ENCODE measurements around the gene CATSPERB.
"Not testable (repeated sequence)": the region's sequence is repeated elsewhere in the genome, so short reads cannot be mapped to it uniquely, and the experiment has no call there.

The CATSPERB gene

DNA sequence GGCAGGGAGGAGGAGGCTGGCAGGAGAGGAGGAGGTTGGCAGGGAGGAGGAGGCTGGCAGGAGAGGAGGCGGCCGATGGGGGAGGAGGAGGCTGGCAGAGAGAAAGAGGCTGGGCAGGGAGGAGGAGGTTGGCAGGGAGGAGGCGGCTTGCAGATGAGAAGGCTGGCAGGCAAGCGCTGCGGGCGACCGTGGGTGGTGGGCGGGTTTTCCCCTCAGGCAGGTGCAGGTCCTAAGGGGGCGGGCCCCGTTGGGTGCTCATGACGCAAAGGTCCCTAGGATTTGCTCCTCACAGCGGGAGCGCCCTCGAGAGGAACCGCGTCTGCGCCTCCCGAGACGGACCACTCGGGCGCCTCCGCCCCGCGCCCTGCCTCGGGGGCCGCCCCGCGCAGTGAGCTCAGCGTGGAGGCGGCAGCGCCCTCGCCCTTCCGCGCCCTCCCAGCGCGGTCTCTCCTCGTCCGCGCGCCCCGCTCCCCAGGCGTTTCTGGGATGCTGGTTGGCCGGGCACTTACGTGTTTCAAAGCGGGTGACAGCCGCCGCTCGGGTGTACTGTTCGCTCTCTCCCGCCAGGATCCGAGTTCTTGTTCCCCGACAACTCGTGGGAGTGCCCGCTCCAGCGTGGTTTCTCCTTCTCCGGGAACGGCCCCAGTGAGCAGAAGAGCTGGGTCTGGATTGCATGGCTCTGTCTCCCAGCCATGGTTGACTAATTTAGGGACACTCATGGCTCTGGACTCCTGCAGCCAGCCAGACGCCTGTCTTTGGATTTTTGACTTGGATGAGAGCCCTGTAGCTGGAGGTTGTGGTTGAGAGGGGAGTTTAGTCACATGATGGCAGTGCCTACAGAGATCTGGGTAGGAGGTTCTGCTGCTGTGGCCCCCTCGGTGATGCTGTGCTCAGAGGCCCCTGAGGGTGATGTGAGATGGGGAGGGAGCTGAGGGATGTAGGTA is 157.7 kb downstream of the CATSPERB start:
- DNase-seq: peak; percentile 93

GRCh38 chr14:91573528-91573893 is 158.4 kb downstream of the CATSPERB start:
- no peak for DNase-seq

- DNase-seq: no peak
Observed at GRCh38 chr14:91570021-91570420, 161.9 kb downstream of the CATSPERB start.

- no peak for DNase-seq
Observed at GRCh38 chr14:91569301-91569700, 162.6 kb downstream of the CATSPERB start.

DNA sequence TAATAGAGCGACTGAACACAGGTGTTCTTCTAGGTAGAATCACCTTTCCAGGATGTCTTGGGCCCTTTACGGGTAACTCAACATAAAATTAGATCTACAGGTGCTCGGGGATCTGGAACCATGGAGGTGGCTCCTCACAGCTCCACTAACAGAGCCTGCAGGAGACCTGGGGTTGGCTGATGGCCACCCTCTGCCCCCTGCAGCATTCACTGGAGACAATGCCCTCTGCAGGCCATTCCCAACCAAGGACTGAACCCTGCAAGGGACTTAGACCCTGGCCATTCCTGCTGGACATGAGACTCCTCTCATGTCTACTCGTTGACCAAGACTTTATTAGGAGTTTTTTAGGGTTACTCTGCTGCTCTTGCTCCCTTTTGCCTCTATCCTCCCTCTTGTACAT is 163.3 kb downstream of the CATSPERB start:
- no peak for DNase-seq

- not testable (repeated sequence) for DNase-seq
Observed at GRCh38 chr14:91567827-91568226, 164.1 kb downstream of the CATSPERB start.

DNA sequence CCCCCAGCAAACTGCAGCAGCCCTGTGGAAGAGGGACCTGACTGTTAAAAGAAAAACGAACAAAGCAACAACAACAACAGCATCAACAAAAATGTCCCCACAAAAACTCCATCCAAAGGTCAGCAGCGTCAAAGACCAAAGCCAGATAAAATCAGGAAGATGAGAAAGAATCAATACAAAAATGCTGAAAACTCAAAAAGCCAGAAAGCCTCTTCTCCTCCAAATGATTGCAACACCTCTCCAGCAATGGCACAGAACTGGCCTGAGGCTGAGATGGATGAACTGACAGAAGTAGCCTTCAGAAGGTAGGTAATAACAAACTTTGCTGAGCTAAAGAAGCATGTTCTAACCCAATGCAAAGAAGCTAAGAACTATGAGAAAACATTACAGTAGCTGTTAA is 176.4 kb downstream of the CATSPERB start:
- DNase-seq: no peak

DNA sequence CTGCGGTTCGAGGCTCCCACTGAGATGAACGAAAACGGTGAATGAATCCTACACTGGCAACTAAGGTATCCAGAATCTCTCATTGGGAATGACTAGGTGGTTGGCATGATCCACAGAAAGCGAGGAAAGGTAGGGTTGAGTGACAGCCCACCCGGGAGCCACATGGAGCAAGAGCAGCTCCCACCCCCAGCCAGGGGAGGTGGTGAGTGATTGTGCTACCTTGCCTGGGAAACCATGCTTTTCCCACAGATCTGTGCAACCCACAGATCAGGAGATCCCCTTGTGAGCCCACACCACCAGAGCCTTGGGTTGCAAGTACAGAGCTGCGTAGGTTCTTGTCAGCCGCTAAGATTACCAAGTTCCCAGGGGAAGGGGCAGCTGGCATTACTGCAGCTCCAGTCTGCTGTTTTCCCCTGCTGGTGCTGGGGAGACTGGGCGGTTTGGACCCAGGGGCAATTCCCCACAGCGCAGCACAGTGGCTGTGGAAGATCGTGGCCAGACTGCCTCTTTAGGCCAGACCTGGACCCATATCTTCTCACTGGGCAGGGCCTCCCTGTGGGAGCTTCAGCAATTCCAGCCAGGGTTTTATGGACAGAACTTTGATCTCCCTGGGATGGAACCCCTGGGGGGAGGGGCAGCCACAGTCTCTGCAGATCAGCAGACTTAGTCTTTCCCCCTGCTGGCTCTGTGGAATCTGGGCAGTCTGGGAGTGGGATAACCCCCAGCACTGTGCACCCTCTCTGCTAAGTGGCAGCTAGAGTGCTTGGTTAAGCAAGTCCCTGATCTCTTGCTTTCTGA is 177.2 kb downstream of the CATSPERB start:
- no peak for DNase-seq

DNA sequence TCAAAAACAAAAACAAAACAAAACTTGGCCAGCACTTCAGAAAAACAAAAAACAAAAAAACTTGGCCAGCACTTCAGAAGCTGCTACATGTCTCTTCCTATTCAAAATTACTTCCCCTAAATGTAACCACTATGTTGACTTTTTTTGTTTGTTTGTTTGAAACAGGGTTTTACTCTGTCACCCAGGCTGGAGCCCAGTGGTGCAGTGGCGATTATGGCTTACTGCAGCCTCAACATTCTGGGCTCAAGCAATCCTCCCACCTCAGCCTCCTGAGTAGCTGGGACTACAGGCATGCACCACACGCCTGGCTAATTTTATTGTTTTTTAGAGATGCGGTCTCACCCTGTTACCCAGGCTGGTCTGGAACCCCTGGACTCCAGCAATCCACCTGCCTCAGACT is 183.8 kb downstream of the CATSPERB start:
- DNase-seq: no peak

DNA sequence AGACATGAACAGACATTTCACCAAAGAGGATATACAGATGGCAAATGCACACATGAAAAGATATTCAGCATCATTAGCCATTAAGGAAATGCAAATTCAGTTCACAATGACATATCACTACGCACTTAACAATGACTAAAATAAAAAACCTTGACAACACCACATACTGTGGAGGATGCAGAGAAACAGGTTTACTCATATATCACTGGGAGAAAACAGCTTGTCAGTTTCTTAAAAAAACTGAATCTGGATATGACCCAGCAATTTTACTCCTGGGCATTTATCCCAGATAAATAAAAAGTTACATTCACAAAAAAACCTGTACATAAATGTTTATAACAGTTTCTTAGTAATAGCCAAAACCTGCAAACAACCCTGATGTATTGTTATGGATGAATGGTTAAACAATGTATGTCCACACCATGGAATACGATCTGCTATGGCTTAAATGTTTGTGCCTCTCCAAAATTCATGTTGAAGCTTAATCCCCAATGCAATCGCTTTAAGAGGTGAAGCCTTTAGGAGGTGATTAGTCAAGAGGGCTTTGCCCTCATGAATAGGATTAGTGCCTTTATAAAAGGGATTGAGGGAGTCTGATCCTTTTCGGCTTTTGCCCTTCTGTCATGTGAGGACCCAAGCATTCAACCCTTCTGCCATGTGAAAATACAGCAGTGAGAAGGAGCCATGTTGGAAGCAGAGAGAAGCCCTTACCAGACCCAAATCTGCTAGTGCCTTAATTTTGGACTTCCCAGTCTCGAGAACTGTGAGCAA is 185.8 kb downstream of the CATSPERB start:
- DNase-seq: no peak

DNA sequence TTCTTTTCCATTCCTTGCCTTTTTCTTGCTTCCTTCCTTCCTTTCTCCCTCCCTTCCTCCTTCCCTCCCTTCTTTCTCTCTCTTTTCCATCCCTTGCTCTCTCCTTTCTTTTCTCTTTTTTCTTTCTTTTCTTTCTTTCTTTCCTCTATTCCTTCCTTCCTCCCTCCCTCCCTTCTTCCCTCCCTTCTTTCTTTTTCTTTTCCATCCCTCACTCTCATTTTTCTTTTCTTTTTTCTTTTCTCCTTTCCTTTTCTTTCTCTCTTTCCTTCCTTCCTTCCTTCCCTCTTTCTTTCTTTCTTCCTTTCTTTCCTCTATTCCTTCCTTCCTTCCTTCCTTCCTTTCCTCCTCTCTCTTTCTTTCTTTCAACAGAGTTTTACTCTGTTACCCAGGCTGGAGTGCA is 186.7 kb downstream of the CATSPERB start:
- DNase-seq: no peak

DNA sequence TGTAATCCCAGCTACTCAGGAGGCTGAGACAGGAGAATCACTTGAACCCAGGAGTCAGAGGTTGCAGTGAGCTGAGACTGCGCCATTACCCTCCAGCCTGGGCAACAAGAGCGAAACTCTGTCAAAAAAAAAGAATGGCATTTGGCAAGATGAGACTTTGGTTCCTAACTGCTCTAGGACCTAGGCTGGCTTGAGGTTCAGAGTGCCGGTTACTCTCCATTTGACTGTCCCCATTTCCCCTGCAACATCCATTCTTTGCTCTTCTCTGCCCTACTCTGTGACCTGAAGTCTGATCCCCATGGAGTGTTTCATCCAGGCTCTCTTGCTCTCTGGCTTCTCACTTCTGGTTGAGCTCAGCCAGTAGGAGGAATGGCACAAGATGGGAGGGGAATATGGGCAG is 195.6 kb downstream of the CATSPERB start:
- DNase-seq: no peak

DNA sequence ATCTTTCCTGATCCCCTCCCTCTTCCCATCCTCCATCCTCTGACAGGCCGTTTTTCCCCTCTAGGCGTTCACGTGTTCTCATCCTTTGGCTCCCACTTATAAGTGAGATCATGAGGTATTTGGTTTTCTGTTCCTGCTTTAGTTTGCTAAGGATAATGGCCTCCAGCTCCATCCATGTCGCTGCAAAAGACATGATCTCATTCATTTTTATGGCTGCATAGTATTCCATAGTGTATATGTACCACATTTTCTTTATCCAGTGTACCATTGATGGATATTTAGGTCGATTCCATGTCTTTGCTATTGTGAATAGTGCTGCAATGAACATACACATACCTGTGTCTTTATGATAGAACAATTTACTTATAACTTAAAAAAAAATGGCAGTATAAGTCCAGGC is 197.8 kb downstream of the CATSPERB start:
- DNase-seq: not testable (repeated sequence)

GRCh38 chr14:91533623-91534022 is 198.3 kb downstream of the CATSPERB start:
- DNase-seq: no peak
